NOMO-1 treated with dmso at 0.1 percent for 144 hours (cell line): ENCODE measurements around the gene TEDC2.

ENCODE experiments used
- DNase-seq: peaks from one replicate; lab custom pipeline; 2025; ENCODE audit not compliant: unreplicated experiment; lab: John Stamatoyannopoulos, UW

The TEDC2 gene

GRCh38 chr16:2465653-2466415 lies 5.9 kb downstream of the TEDC2 start:
- DNase-seq, result no peak

- DNase-seq, result no peak
Measured at GRCh38 chr16:2466667-2467527, 7.0 kb downstream of the TEDC2 start.

- DNase-seq, result no peak
Measured at GRCh38 chr16:2467528-2468232, 7.8 kb downstream of the TEDC2 start.

- DNase-seq, result no peak
Measured at GRCh38 chr16:2468233-2468724, 8.4 kb downstream of the TEDC2 start.

GRCh38 chr16:2468725-2469398 lies 9.0 kb downstream of the TEDC2 start:
- no peak for DNase-seq

GRCh38 chr16:2469399-2470233 lies 9.7 kb downstream of the TEDC2 start:
- no peak for DNase-seq

- no peak for DNase-seq
Measured at GRCh38 chr16:2470234-2470601, 10.3 kb downstream of the TEDC2 start.

GRCh38 chr16:2470603-2471015 lies 10.7 kb downstream of the TEDC2 start:
- DNase-seq, result no peak

- no peak for DNase-seq
Measured at GRCh38 chr16:2471016-2471652, 11.2 kb downstream of the TEDC2 start, which contains the start of gene NTN3. Gene NTN3 (plus strand): TSS chr16:2471297. CDS start chr16:2471702, 405 bp downstream.

GRCh38 chr16:2471653-2472487 lies 12.0 kb downstream of the TEDC2 start:
- DNase-seq, result no peak

GRCh38 chr16:2472488-2472864 lies 12.6 kb downstream of the TEDC2 start:
- DNase-seq, result no peak

GRCh38 chr16:2472885-2473445 lies 13.1 kb downstream of the TEDC2 start:
- DNase-seq, result no peak

GRCh38 chr16:2473446-2473926 lies 13.6 kb downstream of the TEDC2 start:
- DNase-seq, result no peak

- peak; percentile 45 for DNase-seq
Measured at GRCh38 chr16:2473999-2474876, 14.3 kb downstream of the TEDC2 start.

- DNase-seq, result peak; percentile 70
Measured at GRCh38 chr16:2474877-2475412, 15.0 kb downstream of the TEDC2 start, which contains the start of gene TBC1D24. Gene TBC1D24 (plus strand): TSS chr16:2475127. CDS start chr16:2496149, 21,022 bp downstream.

GRCh38 chr16:2475413-2476344 lies 15.8 kb downstream of the TEDC2 start:
- no peak for DNase-seq
